Left kidney (tissue), 2 donors: ENCODE results near the gene WASHC4. TPM values are rescaled to one million over a fixed set of nuclear protein-coding genes. Genes with fewer than 3 reads are reported as not detected.

Experiments used
- DNase-seq: peaks from one replicate; pipeline ENCODE4 v3.0.0-alpha.2; 2013
- polyA plus RNA-seq: library from polyadenylated mRNA; unstranded; fragments of 120-200 nt; gene quantifications from one replicate; pipeline ENCODE4 v1.2.1, GENCODE V29; 2013; ENCODE audit not compliant: insufficient read length

The WASHC4 gene
- polyA plus RNA-seq, 1 donor: 79.2 TPM

DNA sequence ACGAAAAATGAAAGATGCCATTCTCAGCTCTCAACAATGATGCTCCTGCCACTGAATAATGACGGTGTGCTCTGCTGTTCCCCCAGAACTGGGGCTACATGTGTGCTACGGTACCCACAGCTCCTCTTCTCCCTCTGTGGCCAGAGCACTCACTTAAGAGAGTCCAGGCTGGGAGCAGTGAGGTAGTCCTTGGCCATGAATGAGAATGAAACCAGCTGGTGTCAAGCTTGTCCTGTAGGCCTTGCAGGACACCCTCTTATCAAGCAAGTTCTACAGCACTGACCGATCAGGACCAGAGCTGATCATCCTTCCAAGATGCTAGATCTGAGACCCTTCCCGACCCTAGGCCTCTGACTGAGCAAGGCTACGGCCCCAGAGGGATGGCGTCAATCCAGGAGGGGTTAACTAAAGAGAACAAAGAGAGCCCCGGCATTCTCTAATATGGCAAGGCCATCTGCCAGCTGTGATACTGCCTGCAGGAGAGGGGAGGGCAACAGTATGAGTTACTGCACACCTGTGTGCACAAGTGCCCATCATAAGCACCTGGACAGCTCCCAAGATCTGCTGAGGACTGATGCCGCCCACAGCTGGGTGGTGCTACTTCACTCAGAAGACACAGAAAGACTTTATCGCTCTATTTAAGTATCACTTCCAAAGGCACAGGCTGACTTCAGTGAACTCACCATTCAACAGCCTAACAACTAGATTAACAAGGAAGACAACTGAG lies 98.0 kb downstream of the WASHC4 start:
- DNase-seq: no peak

DNA sequence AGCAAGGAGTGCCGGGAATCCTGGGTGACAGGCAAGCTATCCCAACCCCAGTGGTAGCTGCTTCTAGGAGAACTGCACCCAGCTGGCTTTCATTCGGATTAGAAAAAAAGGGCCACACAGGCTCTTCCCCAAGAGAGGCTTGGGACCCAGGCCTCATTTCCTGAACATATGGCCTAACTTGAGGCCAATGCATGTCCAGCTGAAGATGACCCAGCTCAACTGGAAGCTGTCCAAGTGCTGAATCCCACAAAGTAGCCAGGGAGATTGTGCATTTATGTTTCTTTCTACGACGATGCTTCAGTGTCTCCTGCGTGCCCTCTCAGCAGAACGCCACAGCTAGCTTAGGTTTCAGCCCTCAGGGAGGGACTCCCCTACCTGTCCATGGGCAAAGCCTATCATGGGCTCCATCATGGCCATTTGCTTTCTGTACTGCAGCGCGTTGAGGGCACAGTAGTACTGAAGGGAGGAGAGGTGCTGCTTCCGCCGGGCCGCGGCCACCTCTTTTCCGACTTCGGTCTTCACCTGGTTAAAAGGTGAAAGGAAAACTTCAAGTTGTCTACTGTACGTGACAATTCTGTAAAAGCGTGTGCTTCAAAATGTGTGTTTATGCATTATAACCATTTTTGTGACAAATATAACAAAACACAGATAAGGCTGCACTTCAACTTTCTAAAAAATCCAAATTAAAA lies 99.3 kb downstream of the WASHC4 start:
- peak; percentile 19 for DNase-seq

DNA sequence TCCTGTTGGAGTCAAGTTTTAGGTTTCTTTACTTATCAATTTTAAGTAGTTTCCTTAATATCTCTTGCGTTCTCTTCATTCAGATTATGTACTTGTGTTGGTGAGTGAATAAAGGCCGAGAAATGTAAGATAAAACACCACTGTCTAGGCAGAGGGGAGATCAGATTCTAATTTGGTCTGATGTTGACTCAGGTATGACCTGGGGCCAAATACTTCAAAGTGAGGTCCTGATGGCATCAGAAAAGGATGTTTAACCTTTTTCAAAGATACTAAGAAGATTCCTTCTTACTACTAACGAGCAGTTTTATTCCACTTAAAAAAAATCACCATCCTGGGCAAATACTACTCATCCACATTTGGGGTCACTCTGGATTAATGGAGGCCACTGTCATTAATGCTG lies 101.6 kb downstream of the WASHC4 start:
- no peak for DNase-seq

DNA sequence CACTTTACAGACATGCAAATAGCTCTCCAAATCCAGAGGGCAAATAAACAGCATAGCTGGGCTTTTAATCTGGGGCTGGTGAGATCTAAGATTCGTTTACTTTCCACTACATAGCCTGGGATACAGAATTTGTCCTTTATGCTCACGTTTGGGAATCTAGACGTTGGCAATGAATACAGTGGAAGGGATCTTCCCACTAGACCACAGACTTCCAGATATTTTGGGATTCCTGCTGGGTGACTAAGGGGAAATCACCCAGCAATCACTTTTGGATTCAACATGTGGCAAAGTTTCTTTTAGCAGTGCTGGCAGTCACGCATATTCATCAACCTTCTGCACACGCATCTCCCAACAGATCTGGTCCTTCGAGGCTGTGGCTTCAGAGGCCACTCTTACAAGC lies 104.9 kb downstream of the WASHC4 start:
- DNase-seq: no peak

DNA sequence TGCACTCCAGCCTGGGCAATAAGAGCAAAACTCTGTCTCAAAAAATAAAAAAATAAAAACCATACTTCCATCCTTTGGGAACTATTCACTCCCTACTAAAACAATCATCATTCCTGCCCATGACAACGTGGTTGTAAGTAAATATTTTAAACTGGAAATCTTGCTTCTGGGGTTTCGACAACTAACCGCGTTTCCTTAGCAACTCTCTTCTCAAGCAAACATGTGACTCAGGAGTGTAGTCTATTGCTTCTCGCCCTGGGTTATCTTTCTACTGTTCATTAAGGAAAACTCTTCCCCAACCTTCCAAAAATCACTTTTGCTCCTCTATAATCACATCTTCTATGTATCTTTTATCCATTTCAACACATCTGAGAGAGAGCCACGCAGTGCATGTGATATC lies 106.6 kb downstream of the WASHC4 start:
- DNase-seq: no peak

DNA sequence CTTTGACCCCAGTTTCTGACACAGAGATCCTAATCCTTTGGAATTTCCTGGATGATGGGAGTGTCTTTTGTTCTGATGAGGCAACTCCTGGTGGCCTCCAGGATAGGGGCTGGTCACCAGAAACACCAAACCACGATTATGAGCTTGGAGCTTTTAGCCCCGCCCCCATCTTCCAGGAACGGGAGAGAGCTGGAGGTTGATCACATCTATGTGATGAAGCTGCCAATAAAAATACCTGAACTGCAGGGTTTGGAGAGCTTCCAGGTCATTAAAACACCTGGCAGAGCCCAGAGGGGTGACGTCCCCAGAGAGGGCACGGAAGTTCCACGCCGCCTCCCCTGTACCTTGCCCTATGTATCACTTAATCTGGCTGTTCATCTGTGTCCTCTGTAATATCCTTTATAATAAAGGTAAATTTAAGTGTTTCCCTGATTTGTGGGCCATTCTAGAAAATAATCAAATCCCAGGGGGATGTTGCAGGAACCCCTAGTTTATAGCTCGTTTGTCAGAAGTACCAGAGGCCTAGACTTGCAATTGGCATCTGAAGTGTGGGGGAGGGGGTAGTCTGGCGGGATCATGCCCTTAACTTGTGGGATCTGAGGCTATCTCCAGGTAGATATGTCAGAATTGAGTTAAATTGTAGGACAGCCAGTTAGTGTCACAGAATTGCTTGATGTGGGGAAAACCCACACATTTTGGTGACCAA lies 107.3 kb downstream of the WASHC4 start:
- no peak for DNase-seq

DNA sequence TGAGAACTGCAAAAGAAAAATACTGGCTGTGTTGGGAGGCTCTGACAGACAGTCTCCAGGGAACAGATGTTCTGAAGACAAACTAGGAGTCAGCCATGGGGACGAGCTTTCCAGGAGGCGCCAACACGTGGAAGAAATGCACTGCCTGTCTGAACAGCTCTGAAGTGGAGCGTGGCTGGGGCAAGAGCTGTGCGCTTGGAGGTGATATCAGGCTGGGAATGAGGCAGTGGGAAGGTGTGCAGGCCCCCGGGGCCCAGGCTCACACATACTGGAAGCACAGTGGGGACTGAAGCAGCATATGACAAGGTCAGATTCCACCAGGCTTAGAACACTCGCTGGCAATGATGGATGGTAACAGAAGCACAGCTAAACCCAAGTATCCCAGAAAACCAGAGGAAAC lies 110.9 kb downstream of the WASHC4 start:
- DNase-seq: no peak

Other genes starting within 250 kb of the WASHC4 start
- 6.6 TPM for gene SLC41A2, start 149.4 kb upstream of the WASHC4 start, polyA plus RNA-seq
- gene NOPCHAP1, start 121.4 kb upstream of the WASHC4 start, polyA plus RNA-seq: 11.7 TPM
- 1.2 TPM for gene ALDH1L2, start 23.3 kb upstream of the WASHC4 start, polyA plus RNA-seq
- gene APPL2, start 128.4 kb downstream of the WASHC4 start, polyA plus RNA-seq: 118 TPM
- 81.0 TPM for gene C12orf75, start 223.0 kb downstream of the WASHC4 start, polyA plus RNA-seq